ENCODE measurements around the gene QSOX2.

QSOX2 gene

GRCh38 chr9:136226680-136227407, 18.8 kb downstream of the QSOX2 start:
- in situ Hi-C loops (cut with HindIII; ENCODE audit: low sequenced_read_pairs) = no loop called here
- no peak for TF ChIP-seq CTCF (IDR thresholded peaks at IDR 0.05; ENCODE audit: low read depth, low read length, missing control alignments)

GRCh38 chr9:136225748-136226679, 19.6 kb downstream of the QSOX2 start:
- in situ Hi-C loops (cut with HindIII; ENCODE audit: low sequenced_read_pairs) = no loop called here
- no peak overlapping the region for H3K4me3 ChIP-seq (ENCODE audit: low read depth, low read length)
- DNase-seq (ENCODE audit: low read depth) = peak; percentile 6
- peak; percentile 95 for TF ChIP-seq CTCF (IDR thresholded peaks at IDR 0.05; ENCODE audit: low read depth, low read length, missing control alignments)

More at GRCh38 chr9:136226680-136227407, 18.8 kb downstream of the QSOX2 start:
- no peak for DNase-seq (ENCODE audit: low read depth)
- no peak overlapping the region for H3K4me3 ChIP-seq (ENCODE audit: low read depth, low read length)

- no peak for TF ChIP-seq CTCF (IDR thresholded peaks at IDR 0.05; ENCODE audit: low read depth, low read length, missing control alignments)
- H3K4me3 ChIP-seq (ENCODE audit: low read depth, low read length) = no peak overlapping the region
- DNase-seq (ENCODE audit: low read depth) = no peak
- in situ Hi-C loops (cut with HindIII; ENCODE audit: low sequenced_read_pairs) = no loop called here
Measured at GRCh38 chr9:136225366-136225747, 20.3 kb downstream of the QSOX2 start.

- in situ Hi-C loops (cut with HindIII; ENCODE audit: low sequenced_read_pairs) = no loop called here
- TF ChIP-seq CTCF (IDR thresholded peaks at IDR 0.05; ENCODE audit: low read depth, low read length, missing control alignments) = no peak
- DNase-seq (ENCODE audit: low read depth) = no peak
- H3K4me3 ChIP-seq (ENCODE audit: low read depth, low read length) = no peak overlapping the region
Measured at GRCh38 chr9:136223871-136224640, 21.6 kb downstream of the QSOX2 start.

- H3K4me3 ChIP-seq (ENCODE audit: low read depth, low read length) = no peak overlapping the region
- DNase-seq (ENCODE audit: low read depth) = no peak
- in situ Hi-C loops (cut with HindIII; ENCODE audit: low sequenced_read_pairs) = no loop called here
- TF ChIP-seq CTCF (IDR thresholded peaks at IDR 0.05; ENCODE audit: low read depth, low read length, missing control alignments) = no peak
Measured at GRCh38 chr9:136222906-136223285, 22.7 kb downstream of the QSOX2 start.
